Measurements from ENCODE around the gene KCNMA1.

The KCNMA1 gene

GRCh38 chr10:77504873-77505257 is 132.7 kb downstream of the KCNMA1 start:
- no peak for FAIRE-seq

- no peak for FAIRE-seq
Measured at GRCh38 chr10:77504196-77504872, 133.3 kb downstream of the KCNMA1 start.

- no peak for FAIRE-seq
Measured at GRCh38 chr10:77501846-77502261, 135.8 kb downstream of the KCNMA1 start.

- no peak for FAIRE-seq
Measured at GRCh38 chr10:77501152-77501845, 136.3 kb downstream of the KCNMA1 start.

GRCh38 chr10:77500754-77501151 is 136.9 kb downstream of the KCNMA1 start:
- FAIRE-seq, result no peak

GRCh38 chr10:77498829-77499228 is 138.8 kb downstream of the KCNMA1 start:
- no peak for FAIRE-seq

- no peak for FAIRE-seq
Measured at GRCh38 chr10:77498210-77498609, 139.4 kb downstream of the KCNMA1 start.

- no peak for FAIRE-seq
Measured at GRCh38 chr10:77497748-77498147, 139.9 kb downstream of the KCNMA1 start.

GRCh38 chr10:77496941-77497420 is 140.6 kb downstream of the KCNMA1 start:
- no peak for FAIRE-seq

- no peak for FAIRE-seq
Measured at GRCh38 chr10:77494756-77495541, 142.7 kb downstream of the KCNMA1 start.

- FAIRE-seq, result no peak
Measured at GRCh38 chr10:77494327-77494726, 143.3 kb downstream of the KCNMA1 start.

- FAIRE-seq, result no peak
Measured at GRCh38 chr10:77493851-77494261, 143.8 kb downstream of the KCNMA1 start.

- FAIRE-seq, result no peak
Measured at GRCh38 chr10:77493239-77493806, 144.3 kb downstream of the KCNMA1 start.

- FAIRE-seq, result no peak
Measured at GRCh38 chr10:77492368-77492994, 145.1 kb downstream of the KCNMA1 start.

GRCh38 chr10:77490534-77491314 is 146.9 kb downstream of the KCNMA1 start:
- FAIRE-seq, result no peak

GRCh38 chr10:77486517-77486916 is 151.1 kb downstream of the KCNMA1 start:
- FAIRE-seq, result no peak

GRCh38 chr10:77485847-77486246 is 151.8 kb downstream of the KCNMA1 start:
- no peak for FAIRE-seq

- FAIRE-seq, result no peak
Measured at GRCh38 chr10:77482072-77482471, 155.5 kb downstream of the KCNMA1 start.

- no peak for FAIRE-seq
Measured at GRCh38 chr10:77479586-77479985, 158.0 kb downstream of the KCNMA1 start.

- no peak for FAIRE-seq
Measured at GRCh38 chr10:77478962-77479359, 158.6 kb downstream of the KCNMA1 start.

GRCh38 chr10:77478247-77478961 is 159.2 kb downstream of the KCNMA1 start:
- FAIRE-seq, result no peak

All from colon (tissue), 2 donors.